HEK293 (cell line): ENCODE measurements around the gene CDC26.

Experiments used
- KLF1 ChIP-seq: fragments of 450-650 bp; formaldehyde crosslinking; IDR thresholded peaks from 2 replicates; pipeline ENCODE4 v1.5.1; 2016; ENCODE audit warnings: missing biosample characterization, missing genetic modification characterization
- YY1 ChIP-seq: fragments of 450-650 bp; formaldehyde crosslinking; IDR thresholded peaks from 2 replicates; pipeline ENCODE4 v1.5.1; 2018; ENCODE audit warnings: missing biosample characterization, missing genetic modification characterization
- ZBTB48 ChIP-seq: fragments of 450-650 bp; formaldehyde crosslinking; IDR thresholded peaks from 2 replicates; pipeline ENCODE4 v1.5.1; 2016; ENCODE audit warnings: missing biosample characterization, missing genetic modification characterization
- ZNF146 ChIP-seq: fragments of 450-650 bp; formaldehyde crosslinking; IDR thresholded peaks from 2 replicates; pipeline ENCODE4 v1.5.1; 2016; ENCODE audit warnings: missing biosample characterization, missing genetic modification characterization
- ZNF175 ChIP-seq: fragments of 450-650 bp; formaldehyde crosslinking; IDR thresholded peaks from 2 replicates; pipeline ENCODE4 v1.5.1; 2016; ENCODE audit warnings: missing biosample characterization, missing genetic modification characterization
- ZNF391 ChIP-seq: fragments of 450-650 bp; formaldehyde crosslinking; IDR thresholded peaks from 2 replicates; pipeline ENCODE4 v1.5.1; 2016; ENCODE audit warnings: low read depth, missing biosample characterization, missing genetic modification characterization, borderline replicate concordance
- TF ChIP-seq, protein P1 (sequence below): fragments of 450-650 bp; formaldehyde crosslinking; IDR thresholded peaks from 2 replicates; pipeline ENCODE4 v1.5.1; 2016; ENCODE audit warnings: missing biosample characterization, missing genetic modification characterization
- TF ChIP-seq, protein P2 (sequence below): fragments of 450-650 bp; formaldehyde crosslinking; IDR thresholded peaks from 2 replicates; pipeline ENCODE4 v1.5.1; 2016; ENCODE audit warnings: missing biosample characterization, missing genetic modification characterization

DNA sequence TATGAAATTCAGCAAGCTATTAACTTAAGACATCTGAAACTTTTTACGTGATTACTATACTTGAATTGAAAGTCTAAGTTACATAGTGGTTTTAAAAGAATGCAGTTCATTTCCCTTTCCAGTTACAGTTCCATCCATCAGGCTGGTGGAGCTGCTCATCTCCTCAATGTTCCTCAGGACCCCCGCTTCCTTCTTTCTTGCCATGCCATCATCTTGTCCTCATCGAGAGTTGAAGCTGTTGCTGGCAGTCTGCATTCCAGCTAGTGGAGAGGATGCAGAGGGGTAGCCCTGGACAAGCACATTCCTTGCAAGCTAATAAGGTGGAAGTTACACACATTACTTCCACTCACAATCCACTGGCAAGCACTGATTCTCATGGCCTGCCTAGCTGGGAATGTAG is 36.6 kb upstream of the CDC26 start:
- TF ChIP-seq, protein P1, sequence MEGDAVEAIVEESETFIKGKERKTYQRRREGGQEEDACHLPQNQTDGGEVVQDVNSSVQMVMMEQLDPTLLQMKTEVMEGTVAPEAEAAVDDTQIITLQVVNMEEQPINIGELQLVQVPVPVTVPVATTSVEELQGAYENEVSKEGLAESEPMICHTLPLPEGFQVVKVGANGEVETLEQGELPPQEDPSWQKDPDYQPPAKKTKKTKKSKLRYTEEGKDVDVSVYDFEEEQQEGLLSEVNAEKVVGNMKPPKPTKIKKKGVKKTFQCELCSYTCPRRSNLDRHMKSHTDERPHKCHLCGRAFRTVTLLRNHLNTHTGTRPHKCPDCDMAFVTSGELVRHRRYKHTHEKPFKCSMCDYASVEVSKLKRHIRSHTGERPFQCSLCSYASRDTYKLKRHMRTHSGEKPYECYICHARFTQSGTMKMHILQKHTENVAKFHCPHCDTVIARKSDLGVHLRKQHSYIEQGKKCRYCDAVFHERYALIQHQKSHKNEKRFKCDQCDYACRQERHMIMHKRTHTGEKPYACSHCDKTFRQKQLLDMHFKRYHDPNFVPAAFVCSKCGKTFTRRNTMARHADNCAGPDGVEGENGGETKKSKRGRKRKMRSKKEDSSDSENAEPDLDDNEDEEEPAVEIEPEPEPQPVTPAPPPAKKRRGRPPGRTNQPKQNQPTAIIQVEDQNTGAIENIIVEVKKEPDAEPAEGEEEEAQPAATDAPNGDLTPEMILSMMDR (tag by site-specific recombination), result no peak
- TF ChIP-seq ZNF175 (tag by site-specific recombination) (no peak), KLF1 (tag by site-specific recombination) (no peak), ZBTB48 (no peak), ZNF146 (no peak), ZNF391 (tag by site-specific recombination) (no peak), YY1 (tag by site-specific recombination) (no peak)
- TF ChIP-seq, protein P2, sequence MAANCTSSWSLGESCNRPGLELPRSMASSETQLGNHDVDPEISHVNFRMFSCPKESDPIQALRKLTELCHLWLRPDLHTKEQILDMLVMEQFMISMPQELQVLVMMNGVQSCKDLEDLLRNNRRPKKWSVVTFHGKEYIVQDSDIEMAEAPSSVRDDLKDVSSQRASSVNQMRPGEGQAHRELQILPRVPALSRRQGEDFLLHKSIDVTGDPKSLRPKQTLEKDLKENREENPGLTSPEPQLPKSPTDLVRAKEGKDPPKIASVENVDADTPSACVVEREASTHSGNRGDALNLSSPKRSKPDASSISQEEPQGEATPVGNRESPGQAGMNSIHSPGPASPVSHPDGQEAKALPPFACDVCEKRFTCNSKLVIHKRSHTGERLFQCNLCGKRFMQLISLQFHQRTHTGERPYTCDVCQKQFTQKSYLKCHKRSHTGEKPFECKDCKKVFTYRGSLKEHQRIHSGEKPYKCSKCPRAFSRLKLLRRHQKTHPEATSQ (tag by site-specific recombination), result no peak
